Measurements from ENCODE around the gene SSX2B.
"Not testable (repeated sequence)": the region's sequence is repeated elsewhere in the genome, so short reads cannot be mapped to it uniquely, and the experiment has no call there.

Gene SSX2B, protein sequence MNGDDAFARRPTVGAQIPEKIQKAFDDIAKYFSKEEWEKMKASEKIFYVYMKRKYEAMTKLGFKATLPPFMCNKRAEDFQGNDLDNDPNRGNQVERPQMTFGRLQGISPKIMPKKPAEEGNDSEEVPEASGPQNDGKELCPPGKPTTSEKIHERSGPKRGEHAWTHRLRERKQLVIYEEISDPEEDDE

DNA sequence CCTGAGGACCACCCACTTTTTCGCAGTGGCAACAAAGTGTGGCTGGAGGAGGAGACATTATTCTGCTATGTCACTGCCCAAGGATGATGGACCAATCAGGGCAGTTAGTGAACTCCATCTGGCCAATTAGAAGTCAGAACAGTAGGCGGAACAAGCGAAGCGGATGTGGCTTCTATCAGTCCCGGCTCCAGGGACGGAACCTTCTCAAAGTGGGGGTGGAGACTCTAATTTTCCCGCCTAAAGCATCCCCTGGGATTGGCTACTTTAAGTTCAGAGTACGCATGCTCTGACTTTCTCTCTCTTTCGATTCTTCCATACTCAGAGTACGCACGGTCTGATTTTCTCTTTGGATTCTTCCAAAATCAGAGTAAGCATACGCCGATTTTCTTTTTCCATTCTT lies at the start of gene SSX2B:
Gene SSX2B, plus strand, starts transcription at position 301 of the 400 bp plus-strand sequence. CDS start 1,429 bp downstream, outside the sequence.
- not testable (repeated sequence) for DNase-seq (ENCODE audit: low spot score)

DNA sequence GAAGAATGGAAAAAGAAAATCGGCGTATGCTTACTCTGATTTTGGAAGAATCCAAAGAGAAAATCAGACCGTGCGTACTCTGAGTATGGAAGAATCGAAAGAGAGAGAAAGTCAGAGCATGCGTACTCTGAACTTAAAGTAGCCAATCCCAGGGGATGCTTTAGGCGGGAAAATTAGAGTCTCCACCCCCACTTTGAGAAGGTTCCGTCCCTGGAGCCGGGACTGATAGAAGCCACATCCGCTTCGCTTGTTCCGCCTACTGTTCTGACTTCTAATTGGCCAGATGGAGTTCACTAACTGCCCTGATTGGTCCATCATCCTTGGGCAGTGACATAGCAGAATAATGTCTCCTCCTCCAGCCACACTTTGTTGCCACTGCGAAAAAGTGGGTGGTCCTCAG lies 44.0 kb upstream of the SSX2B start, which contains the start of gene SSX2:
Gene SSX2, minus strand, starts transcription at position 101 of the 400 bp plus-strand sequence. CDS start 1,429 bp downstream, outside the sequence.
- DNase-seq (ENCODE audit: low spot score) = not testable (repeated sequence)

DNA sequence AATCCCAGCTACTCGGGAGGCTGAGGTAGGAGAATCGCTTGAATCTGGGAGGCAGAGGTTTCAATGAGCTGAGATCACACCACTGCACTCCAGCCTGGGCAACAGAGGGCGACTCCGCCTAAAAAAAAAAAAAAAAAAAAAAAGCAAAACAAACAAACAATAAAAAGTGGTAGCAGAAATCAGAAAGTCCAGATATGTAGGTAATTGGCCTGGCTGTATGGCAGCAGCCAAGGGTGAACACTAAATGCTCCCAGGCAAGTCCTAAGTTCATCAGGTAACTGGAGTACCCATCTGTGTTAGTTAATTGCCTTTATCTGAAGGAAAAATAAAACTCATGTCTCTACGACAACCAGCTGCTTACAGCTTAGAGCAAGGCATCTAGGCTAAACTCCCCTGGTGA lies 14.9 kb downstream of the SSX2B start:
- not testable (repeated sequence) for DNase-seq (ENCODE audit: low spot score)

GRCh38 chrX:52773504-52773903 lies 22.5 kb downstream of the SSX2B start:
- DNase-seq (ENCODE audit: low spot score) = not testable (repeated sequence)

- not testable (repeated sequence) for DNase-seq (ENCODE audit: low spot score)
Measured at GRCh38 chrX:52797327-52797726, 46.3 kb downstream of the SSX2B start, which contains the start of gene SPANXN5. Gene SPANXN5, minus strand, starts transcription at chrX:52797427. Its CDS starts 79 bp downstream, at chrX:52797348.

GRCh38 chrX:52804876-52805275 lies 53.8 kb downstream of the SSX2B start:
- DNase-seq (ENCODE audit: low spot score) = not testable (repeated sequence)
